Stomach (tissue), 9 donors: Measurements from ENCODE around the gene BOLA3. TPM values are rescaled to one million over a fixed set of nuclear protein-coding genes. Genes with fewer than 3 reads are reported as not detected.

Experiments used
- DNase-seq, 2 donors: peaks; one replicate each; pipeline versions ENCODE4 v3.0.0 to v3.0.0-alpha.2; 2013 to 2019
- H3K27ac ChIP-seq, 5 donors: fragments of 200-600 bp in 4 of 5; sonication (generic) in 4 of 5; one replicate each; pipeline ENCODE4 v1.5.1; 2013 to 2019; ENCODE audit warnings: mild to moderate bottlenecking in 1 of 5, moderate library complexity in 1 of 5
- H3K27me3 ChIP-seq, 3 donors: fragments of 200-600 bp; sonication (generic); one replicate each; pipeline ENCODE4 v1.5.1; 2017 to 2019; ENCODE audit warnings: mixed run types in 1 of 3
- H3K36me3 ChIP-seq, 4 donors: fragments of 200-600 bp; sonication (generic); 1 replicate in 3 of 4; 2 replicates in 1 of 4; pipeline ENCODE4 v1.5.1; 2016 to 2019
- H3K4me1 ChIP-seq, 4 donors: fragments of 200-600 bp; sonication (generic); one replicate each; pipeline ENCODE4 v1.5.1; 2016 to 2019
- H3K4me3 ChIP-seq, 4 donors: fragments of 200-600 bp; sonication (generic) in 3 of 4; one replicate each; pipeline ENCODE4 v1.5.1; 2016 to 2019; ENCODE audit warnings: mild to moderate bottlenecking in 1 of 4
- H3K9me3 ChIP-seq, 4 donors: fragments of 200-600 bp; sonication (generic); one replicate each; pipeline ENCODE4 v1.5.1; 2016 to 2019
- CTCF ChIP-seq, 7 experiments: fragments of 450-650 bp in 4 of 7; fragments of 200-600 bp in 3 of 7; sonication (generic) in 3 of 7; IDR thresholded peaks; one replicate each; pipeline ENCODE4 v1.5.1; 2016 to 2019; ENCODE audit warnings: antibody characterized with exemption in 7 of 7, control low read depth in 2 of 7, mild to moderate bottlenecking in 1 of 7
- EP300 ChIP-seq: sonication (generic); formaldehyde crosslinking; IDR thresholded peaks from one replicate; pipeline ENCODE4 v1.6.1; 2017; ENCODE audit warnings: antibody characterized with exemption
- POLR2A ChIP-seq, 4 donors: fragments of 450-650 bp; IDR thresholded peaks; one replicate each; pipeline ENCODE4 v1.6.1; 2016; ENCODE audit warnings: antibody characterized with exemption in 4 of 4, control low read depth in 2 of 4, mild to moderate bottlenecking in 1 of 4, moderate library complexity in 1 of 4
- POLR2AphosphoS5 ChIP-seq, 3 donors: sonication (generic); formaldehyde crosslinking; IDR thresholded peaks; one replicate each; pipeline ENCODE4 v1.6.1; 2016; ENCODE audit warnings: antibody characterized with exemption in 3 of 3
- WGBS, 5 donors: extraction: QIAGEN DNeasy Blood & Tissue Kit in 3 of 5; methylation state at CpG; one replicate each; pipeline versions ENCODE4 v1.1.5 to v1.1.7; 2013 to 2018; 5-methylcytosine and 5-hydroxymethylcytosine counted together
- intact Hi-C: fragments of 100-400 bp; cut with DNase I; formaldehyde crosslinking; loops from one replicate; pipeline ENCODE4 v1.15.1; 2023; ENCODE audit warnings: low total_unique reads
- polyA plus RNA-seq, 3 donors: library from polyadenylated mRNA; stranded (reverse); fragments of 200-250 nt; gene quantifications; one replicate each; pipeline ENCODE4 v1.2.3, GENCODE V29; 2013
- total RNA-seq, 5 donors: library from RNA; depleted of rRNA; stranded (reverse); fragments of >200 nt; gene quantifications; one replicate each; pipeline versions ENCODE4 v1.1.0 to v1.2.3, GENCODE V29; 2014 to 2016
- donor health status: healthy with polysubstance abuse.
- donor health status: Bipolar disorder and iron deficiency.
- donor health status: healthy.

Gene BOLA3
- total and polyA plus RNA-seq, 8 donors: 13.3 to 310 (median 94.1) TPM; not detected in 1

DNA sequence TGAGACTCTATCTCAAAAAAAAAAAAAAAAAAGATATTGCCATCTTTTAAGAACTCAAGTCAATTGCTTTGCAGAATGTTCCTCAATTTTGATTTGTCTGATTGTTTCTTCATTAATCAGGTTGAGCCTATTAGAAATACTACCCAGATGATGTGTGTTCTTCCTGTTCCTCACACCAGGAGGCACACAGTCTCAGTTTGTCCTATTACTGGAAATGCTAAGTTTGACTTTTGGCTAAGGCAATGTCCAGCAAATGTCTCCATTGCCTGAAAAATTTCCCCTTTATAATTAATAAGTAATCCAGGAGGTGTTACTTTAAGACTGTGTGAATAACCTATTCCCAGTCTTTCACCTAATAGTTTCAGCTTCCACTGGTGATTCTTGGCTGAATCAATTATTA lies 28.4 kb downstream of the BOLA3 start:
- Histone ChIP-seq H3K4me1 (peaks cover 0 to 12% (median 5%) of the 10 kb centered on the region in 4 donors), H3K36me3 (no peaks in the 10 kb centered on the region), H3K27ac (no peak overlapping the region), H3K4me3 (no peak overlapping the region), H3K27me3 (no peaks in the 10 kb centered on the region), H3K9me3 (peaks cover 0 to 14% (median 6%) of the 10 kb centered on the region in 4 donors)
- no peak for TF ChIP-seq EP300
- no peak for TF ChIP-seq POLR2AphosphoS5 (IDR thresholded peaks at IDR 0.05)
- TF ChIP-seq POLR2A (IDR thresholded peaks at IDR 0.05): no peak
- TF ChIP-seq CTCF (IDR thresholded peaks at IDR 0.05): no peak
- DNase-seq: no peak
- intact Hi-C loops: no loop called here

DNA sequence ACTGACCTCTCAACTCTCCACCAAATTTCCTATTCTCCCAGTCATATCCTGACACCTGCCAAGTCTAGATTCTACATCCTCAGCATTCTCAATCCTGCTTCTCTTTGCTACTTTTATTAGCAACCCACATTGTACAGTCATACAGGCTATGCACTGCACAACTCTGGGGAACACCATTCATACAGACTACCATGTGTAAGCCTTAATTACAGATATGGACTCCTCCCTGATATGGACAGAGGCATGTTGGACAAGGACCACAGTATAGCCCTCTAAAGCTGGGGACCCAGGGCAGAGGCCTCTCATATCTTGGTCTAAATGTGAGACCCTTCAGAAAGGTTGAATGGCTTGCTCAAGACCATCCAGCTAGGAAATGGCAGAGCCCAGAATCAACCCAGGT lies 36.3 kb downstream of the BOLA3 start:
- intact Hi-C loops: no loop called here
- Histone ChIP-seq H3K27me3 (no peaks in the 10 kb centered on the region), H3K36me3 (no peaks in the 10 kb centered on the region)

DNA sequence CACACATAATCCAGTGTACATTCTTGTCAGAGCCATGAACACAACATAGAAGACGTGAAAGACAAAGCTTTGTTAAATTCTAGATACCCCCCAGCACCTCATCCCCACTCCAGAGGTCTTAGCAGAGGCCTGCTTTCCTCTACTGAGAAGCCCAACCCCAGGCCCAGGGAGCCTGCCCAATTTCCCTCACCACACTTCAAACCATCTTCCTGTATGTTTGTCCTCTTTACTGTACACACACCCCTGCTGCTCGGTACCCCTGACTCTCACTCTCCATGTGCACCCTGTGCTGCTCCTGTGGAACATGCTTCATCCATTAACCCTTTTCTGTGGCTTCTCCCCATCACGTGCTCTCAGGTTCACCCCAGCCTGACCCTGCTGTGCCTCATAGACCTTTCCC lies 37.2 kb downstream of the BOLA3 start:
- Histone ChIP-seq H3K27me3 (no peaks in the 10 kb centered on the region), H3K4me1 (no peaks in the 10 kb centered on the region), H3K36me3 (no peaks in the 10 kb centered on the region), H3K27ac (no peak overlapping the region), H3K4me3 (no peak overlapping the region), H3K9me3 (no peaks in the 10 kb centered on the region)
- no peak for TF ChIP-seq POLR2AphosphoS5 (IDR thresholded peaks at IDR 0.05)
- TF ChIP-seq CTCF (IDR thresholded peaks at IDR 0.05): no peak
- TF ChIP-seq EP300: no peak
- no peak for TF ChIP-seq POLR2A (IDR thresholded peaks at IDR 0.05)
- WGBS, 5 donors: 74 to 90% (median 82%) methylated on average over 3 of the region's 3 CpGs
- intact Hi-C loops: no loop called here
- DNase-seq: no peak

More for the DNA sequence above, 36.3 kb downstream of the BOLA3 start:
- Histone ChIP-seq H3K27ac (no peak overlapping the region), H3K4me3 (no peak overlapping the region), H3K9me3 (no peaks in the 10 kb centered on the region), H3K4me1 (no peaks in the 10 kb centered on the region)
- TF ChIP-seq CTCF (IDR thresholded peaks at IDR 0.05) (no peak), POLR2AphosphoS5 (IDR thresholded peaks at IDR 0.05) (no peak), EP300 (no peak), POLR2A (IDR thresholded peaks at IDR 0.05) (no peak)
- no peak for DNase-seq

GRCh38 chr2:74109551-74109950 lies 38.2 kb downstream of the BOLA3 start:
- H3K36me3 ChIP-seq: peaks cover 0 to 7% (median 4%) of the 10 kb centered on the region in 4 donors
- TF ChIP-seq POLR2A (IDR thresholded peaks at IDR 0.05) (no peak), EP300 (no peak), POLR2AphosphoS5 (IDR thresholded peaks at IDR 0.05) (no peak), CTCF (IDR thresholded peaks at IDR 0.05) (no peak)
- WGBS, 5 donors: 88 to 93% (median 91%) methylated on average over 8 of the region's 8 CpGs
- no peak overlapping the region for H3K27ac ChIP-seq
- H3K4me1 ChIP-seq: no peaks in the 10 kb centered on the region
- no peaks in the 10 kb centered on the region for H3K9me3 ChIP-seq
- no peak for DNase-seq
- no peaks in the 10 kb centered on the region for H3K27me3 ChIP-seq
- intact Hi-C loops: no loop called here
- no peak overlapping the region for H3K4me3 ChIP-seq
